GM12801 (cell line): Measurements from ENCODE around the gene SLCO1B1.

Source experiments
- CTCF ChIP-seq: IDR thresholded peaks from one replicate; pipeline ENCODE4 v1.5.1; 2011; ENCODE audit warnings: control low read depth; ENCODE audit not compliant: insufficient read length; ENCODE audit errors: extremely low read depth

The SLCO1B1 gene, protein sequence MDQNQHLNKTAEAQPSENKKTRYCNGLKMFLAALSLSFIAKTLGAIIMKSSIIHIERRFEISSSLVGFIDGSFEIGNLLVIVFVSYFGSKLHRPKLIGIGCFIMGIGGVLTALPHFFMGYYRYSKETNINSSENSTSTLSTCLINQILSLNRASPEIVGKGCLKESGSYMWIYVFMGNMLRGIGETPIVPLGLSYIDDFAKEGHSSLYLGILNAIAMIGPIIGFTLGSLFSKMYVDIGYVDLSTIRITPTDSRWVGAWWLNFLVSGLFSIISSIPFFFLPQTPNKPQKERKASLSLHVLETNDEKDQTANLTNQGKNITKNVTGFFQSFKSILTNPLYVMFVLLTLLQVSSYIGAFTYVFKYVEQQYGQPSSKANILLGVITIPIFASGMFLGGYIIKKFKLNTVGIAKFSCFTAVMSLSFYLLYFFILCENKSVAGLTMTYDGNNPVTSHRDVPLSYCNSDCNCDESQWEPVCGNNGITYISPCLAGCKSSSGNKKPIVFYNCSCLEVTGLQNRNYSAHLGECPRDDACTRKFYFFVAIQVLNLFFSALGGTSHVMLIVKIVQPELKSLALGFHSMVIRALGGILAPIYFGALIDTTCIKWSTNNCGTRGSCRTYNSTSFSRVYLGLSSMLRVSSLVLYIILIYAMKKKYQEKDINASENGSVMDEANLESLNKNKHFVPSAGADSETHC

DNA sequence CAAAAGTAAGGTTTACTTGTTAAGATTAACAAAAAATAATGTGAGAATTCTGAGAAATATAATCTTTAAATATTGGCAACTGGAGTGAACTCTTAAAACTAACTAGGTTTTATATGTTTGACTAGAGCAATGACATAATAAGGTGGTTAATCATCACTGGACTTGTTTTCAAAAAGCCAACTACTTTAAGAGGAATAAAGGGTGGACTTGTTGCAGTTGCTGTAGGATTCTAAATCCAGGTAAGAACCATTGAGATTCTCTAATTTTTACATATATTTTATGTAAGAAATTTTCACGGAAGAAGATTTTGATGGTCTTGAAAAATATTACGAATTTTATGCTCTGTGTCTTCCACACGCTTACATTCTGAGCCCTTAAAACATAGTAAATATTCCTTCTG, at the start of gene SLCO1B1:
Gene SLCO1B1, plus strand, starts transcription at position 197 of the 400 bp plus-strand sequence. CDS start 10,381 bp downstream, outside the sequence.
- TF ChIP-seq CTCF, result no peak

DNA sequence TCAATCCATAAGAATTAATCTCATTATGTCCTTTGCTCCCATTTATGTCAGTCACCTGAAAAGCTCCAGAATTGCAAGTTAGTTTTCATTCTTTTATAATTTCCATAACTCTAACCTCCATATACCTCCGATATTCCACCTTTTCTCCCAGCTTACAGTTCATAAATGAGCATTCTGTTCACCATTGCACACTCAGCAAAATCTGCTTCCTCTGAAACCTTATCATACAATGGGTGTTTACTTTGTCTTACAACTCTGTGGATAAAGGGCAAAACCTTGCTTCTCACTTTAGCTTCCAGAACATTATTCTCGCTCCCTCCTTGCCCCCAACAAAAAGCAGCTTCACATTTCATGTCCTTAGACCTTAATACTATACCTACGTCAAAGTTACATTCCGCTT, 19.3 kb upstream of the SLCO1B1 start:
- no peak for TF ChIP-seq CTCF

DNA sequence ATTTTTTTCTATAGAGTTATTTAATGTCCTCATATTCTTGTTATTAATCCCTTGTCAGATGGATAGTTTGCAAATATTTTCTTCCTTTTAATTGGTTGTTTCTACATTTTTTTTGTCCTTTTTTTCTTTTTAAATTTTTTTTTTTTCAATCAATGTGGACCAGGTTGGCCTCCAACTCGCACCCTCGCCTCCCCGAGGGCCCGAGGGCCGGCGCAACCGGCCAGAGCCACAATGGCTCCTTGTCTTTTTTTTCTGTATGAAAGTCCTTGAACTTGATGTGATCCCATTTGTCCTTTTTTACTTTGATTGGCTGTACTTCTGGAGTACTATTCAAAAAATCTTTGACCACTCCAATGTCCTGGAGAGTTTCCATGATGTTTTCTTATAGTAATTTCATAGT, 17.7 kb upstream of the SLCO1B1 start:
- TF ChIP-seq CTCF, result no peak

GRCh38 chr12:21117995-21118394, 13.0 kb upstream of the SLCO1B1 start:
- TF ChIP-seq CTCF, result no peak

DNA sequence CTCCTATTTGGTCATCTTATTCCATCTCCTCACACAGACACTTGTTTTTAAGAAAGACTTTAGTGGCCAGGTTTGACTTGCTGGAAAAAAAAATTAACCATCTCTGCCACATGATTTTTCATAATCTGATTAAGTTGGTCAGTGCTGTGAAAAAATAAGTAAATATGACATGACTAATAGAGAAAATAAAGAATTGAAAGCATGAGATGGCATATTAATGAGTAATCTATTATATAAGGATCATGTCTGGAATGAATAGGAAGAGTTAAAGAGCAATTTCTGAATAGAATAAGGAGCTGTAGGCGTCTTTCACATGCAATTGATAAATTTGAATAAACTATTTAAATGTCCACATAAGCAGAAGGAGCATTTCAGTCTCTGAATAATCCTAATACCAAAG, 12.2 kb upstream of the SLCO1B1 start:
- no peak for TF ChIP-seq CTCF

DNA sequence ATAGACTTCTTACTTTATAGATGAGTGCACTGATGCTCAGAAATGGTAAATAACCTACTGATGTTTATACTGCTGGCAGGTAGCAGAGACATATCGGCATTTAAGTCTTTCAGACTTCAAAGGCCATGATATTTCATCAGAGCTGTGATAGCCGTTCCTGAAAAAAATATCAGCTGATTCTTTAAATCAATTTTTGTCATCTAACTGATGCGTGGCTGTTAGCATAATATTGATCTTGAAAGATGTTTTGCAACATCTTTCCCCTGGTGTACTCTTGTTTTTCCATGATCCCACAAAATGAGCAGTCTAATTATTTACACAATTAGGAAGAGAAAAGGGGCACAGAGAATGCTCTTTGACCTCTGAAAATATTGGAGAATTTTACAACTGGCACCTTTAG, 1.6 kb upstream of the SLCO1B1 start:
- no peak for TF ChIP-seq CTCF

DNA sequence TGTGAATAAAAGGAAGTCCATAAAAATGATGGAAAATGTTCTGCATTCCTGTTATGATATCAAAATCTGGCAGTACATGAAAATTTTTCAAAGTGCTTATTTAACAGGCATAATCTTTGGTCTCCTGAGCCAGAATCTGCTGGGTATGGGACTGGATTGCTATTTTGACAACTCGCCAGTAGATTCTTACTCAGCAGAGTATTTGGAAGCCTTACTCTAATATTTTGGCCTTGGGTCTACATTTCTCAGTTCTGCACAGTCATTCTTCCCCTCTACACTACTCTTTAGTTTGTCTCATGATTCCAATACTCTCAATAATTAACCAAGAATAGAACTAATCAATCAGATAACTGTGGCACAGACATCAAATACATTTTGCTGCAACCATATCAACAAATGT, 1.1 kb upstream of the SLCO1B1 start:
- no peak for TF ChIP-seq CTCF
